DND-41 (cell line): ENCODE results near the gene NEAT1.

ENCODE experiments used
- EZH2 ChIP-seq: IDR thresholded peaks from 3 replicates; pipeline ENCODE4 v1.6.1; 2012; ENCODE audit warnings: borderline replicate concordance, low read depth, mild to moderate bottlenecking, moderate library complexity, low read length, inconsistent platforms; ENCODE audit not compliant: severe bottlenecking
- TF ChIP-seq, protein P1 (sequence below): IDR thresholded peaks from 2 replicates; pipeline ENCODE4 v1.5.1; 2012; ENCODE audit warnings: borderline replicate concordance, low read length, moderate library complexity, mild to moderate bottlenecking; ENCODE audit not compliant: poor library complexity, severe bottlenecking; ENCODE audit errors: extremely low read depth

DNA sequence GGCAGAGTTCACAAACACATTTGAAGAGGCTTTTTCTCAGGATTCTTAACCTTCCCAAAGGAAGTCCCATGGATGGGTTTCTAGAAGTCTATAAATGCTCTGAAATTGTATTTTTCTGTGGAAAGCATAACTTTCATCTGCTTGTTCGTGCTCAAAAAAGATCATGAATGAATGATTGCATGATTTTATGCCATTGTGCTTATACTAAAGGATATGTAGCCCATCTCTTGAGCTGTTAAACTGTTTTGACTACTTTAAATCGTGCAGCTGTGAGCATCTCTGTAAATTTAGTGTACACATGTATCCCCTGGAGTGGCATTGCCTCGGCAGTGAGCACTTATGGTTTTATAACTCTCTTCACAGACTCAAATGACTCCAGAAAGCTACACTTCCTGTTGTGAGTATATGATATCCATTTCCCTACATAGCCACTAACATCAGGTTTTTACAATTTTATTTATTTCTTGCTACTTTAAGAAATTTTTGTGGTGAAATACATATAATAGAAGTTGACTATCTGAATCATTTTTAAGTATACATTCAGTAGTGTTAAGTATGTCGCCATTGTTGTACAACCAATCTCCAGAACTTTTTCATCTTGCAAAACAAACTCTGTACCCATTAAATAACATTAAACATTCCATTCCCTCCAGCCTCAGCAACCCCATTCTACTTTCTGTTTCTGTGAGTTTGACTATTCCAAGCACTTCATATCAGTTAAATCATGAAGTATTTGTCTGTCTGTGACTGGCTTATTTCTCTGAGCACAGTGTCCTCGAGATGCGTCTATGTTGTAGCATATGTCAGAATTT is 8.0 kb downstream of the NEAT1 start:
- no peak for TF ChIP-seq EZH2
- TF ChIP-seq, protein P1, sequence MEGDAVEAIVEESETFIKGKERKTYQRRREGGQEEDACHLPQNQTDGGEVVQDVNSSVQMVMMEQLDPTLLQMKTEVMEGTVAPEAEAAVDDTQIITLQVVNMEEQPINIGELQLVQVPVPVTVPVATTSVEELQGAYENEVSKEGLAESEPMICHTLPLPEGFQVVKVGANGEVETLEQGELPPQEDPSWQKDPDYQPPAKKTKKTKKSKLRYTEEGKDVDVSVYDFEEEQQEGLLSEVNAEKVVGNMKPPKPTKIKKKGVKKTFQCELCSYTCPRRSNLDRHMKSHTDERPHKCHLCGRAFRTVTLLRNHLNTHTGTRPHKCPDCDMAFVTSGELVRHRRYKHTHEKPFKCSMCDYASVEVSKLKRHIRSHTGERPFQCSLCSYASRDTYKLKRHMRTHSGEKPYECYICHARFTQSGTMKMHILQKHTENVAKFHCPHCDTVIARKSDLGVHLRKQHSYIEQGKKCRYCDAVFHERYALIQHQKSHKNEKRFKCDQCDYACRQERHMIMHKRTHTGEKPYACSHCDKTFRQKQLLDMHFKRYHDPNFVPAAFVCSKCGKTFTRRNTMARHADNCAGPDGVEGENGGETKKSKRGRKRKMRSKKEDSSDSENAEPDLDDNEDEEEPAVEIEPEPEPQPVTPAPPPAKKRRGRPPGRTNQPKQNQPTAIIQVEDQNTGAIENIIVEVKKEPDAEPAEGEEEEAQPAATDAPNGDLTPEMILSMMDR = no peak
